ENCODE data around the gene SH3RF3. TPM values are rescaled to one million over a fixed set of nuclear protein-coding genes. Genes with fewer than 3 reads are reported as not detected.

SH3RF3 gene
- polyA plus RNA-seq, 1 of the 3 experiments (the other 2 are of a cell fraction), result 1.9 TPM

- no peak for TF ChIP-seq CTCF (IDR thresholded peaks at IDR 0.05)
- TF ChIP-seq RXRA (IDR thresholded peaks at IDR 0.05; ENCODE audit: borderline replicate concordance, low read depth), result no peak
Observed at GRCh38 chr2:109247812-109248211, 118.8 kb downstream of the SH3RF3 start (continued).

GRCh38 chr2:109248590-109248989 is 119.6 kb downstream of the SH3RF3 start:
- H3K9me3 ChIP-seq, result no peaks in the 10 kb centered on the region
- H3K4me1 ChIP-seq (ENCODE audit: control insufficient read depth in 1 of 2, insufficient read depth in 2 of 2, low read depth in 1 of 2, low read length in 1 of 2), result peaks cover 3 to 7% of the 10 kb centered on the region in 2 experiments; a peak in 2 of 4 replicates
- TF ChIP-seq TEAD4 (IDR thresholded peaks at IDR 0.05; ENCODE audit: borderline replicate concordance, insufficient read depth) (no peak), FOXM1 (IDR thresholded peaks at IDR 0.05; ENCODE audit: low read depth) (no peak), USF2 (IDR thresholded peaks at IDR 0.05; ENCODE audit: borderline replicate concordance, low read depth, low read length) (no peak), SMC3 (IDR thresholded peaks at IDR 0.05; ENCODE audit: low read depth, low read length) (no peak), USF1 (IDR thresholded peaks at IDR 0.05; ENCODE audit: borderline replicate concordance, low read depth) (no peak), PBX3 (IDR thresholded peaks at IDR 0.05) (no peak), MEF2A (IDR thresholded peaks at IDR 0.05; ENCODE audit: borderline replicate concordance, low read depth) (no peak), REST (IDR thresholded peaks at IDR 0.05; ENCODE audit: low read depth, low read length) (no peak), RXRA (IDR thresholded peaks at IDR 0.05; ENCODE audit: borderline replicate concordance, low read depth) (no peak), NRF1 (IDR thresholded peaks at IDR 0.05; ENCODE audit: low read depth, low read length) (no peak), JUND (IDR thresholded peaks at IDR 0.05) (no peak), MXI1 (IDR thresholded peaks at IDR 0.05; ENCODE audit: low read depth, low read length) (no peak), FOSL2 (IDR thresholded peaks at IDR 0.05; ENCODE audit: borderline replicate concordance, low read depth) (no peak), FOXJ3 (CRISPR knock-in tag; IDR thresholded peaks at IDR 0.05) (no peak), ELF1 (IDR thresholded peaks at IDR 0.05) (no peak), YY1 (IDR thresholded peaks at IDR 0.05; ENCODE audit: low read depth) (no peak)
- no peak overlapping the region for H3K27ac ChIP-seq (ENCODE audit: low read depth in 2 of 2, low read length in 1 of 2)
- no peak overlapping the region for H2AFZ ChIP-seq (ENCODE audit: low read depth)
- H3K9me2 ChIP-seq, result no peaks in the 10 kb centered on the region
- no peak overlapping the region for H3K4me2 ChIP-seq
- ChIA-PET POLR2A (no interaction called here), CTCF (no interaction called here)
- no peak for DNase-seq
- H3F3A ChIP-seq (replicated peaks; ENCODE audit: insufficient read depth), result no peaks in the 10 kb centered on the region
- no peaks in the 10 kb centered on the region for H3K36me3 ChIP-seq (replicated peaks in 1 of 2; ENCODE audit: control insufficient read depth in 1 of 2, insufficient read depth in 2 of 2, low read length in 1 of 2)
- no peaks in the 10 kb centered on the region for H4K20me1 ChIP-seq (ENCODE audit: insufficient read depth)
- 72% methylated on average over 2 of the region's 2 CpGs for WGBS (ENCODE audit: low lambda C conversion rate)
- H3K4me3 ChIP-seq (ENCODE audit: low read depth in 2 of 2, low read length in 1 of 2), result no peak overlapping the region
- H3K9ac ChIP-seq, result no peak overlapping the region
- H3K27me3 ChIP-seq (ENCODE audit: insufficient read depth), result no peaks in the 10 kb centered on the region
- peaks cover 31% of the 10 kb centered on the region for H3K79me2 ChIP-seq (ENCODE audit: insufficient read depth)

All from SK-N-SH (cell line).